Liver (tissue), 3 donors: ENCODE results near the gene WSCD2.

ENCODE experiments used
- CTCF ChIP-seq: fragments of 150-350 bp; IDR thresholded peaks from 2 replicates; pipeline ENCODE4 v1.5.1; 2017; ENCODE audit warnings: improper control_type of control experiment, low read depth, low read length; ENCODE audit not compliant: missing input control
- EGR1 ChIP-seq, 2 donors: IDR thresholded peaks; 2 replicates each; pipeline ENCODE4 v1.6.1; 2016 to 2018; ENCODE audit warnings: antibody characterized with exemption in 2 of 2, low read depth in 2 of 2
- SP1 ChIP-seq: IDR thresholded peaks from 2 replicates; pipeline ENCODE4 v1.6.1; 2018; ENCODE audit warnings: antibody characterized with exemption, mild to moderate bottlenecking
- TAF1 ChIP-seq: conservative IDR thresholded peaks from 2 replicates; pipeline ENCODE4 v1.6.1; 2016; ENCODE audit warnings: antibody characterized with exemption, mild to moderate bottlenecking
- YY1 ChIP-seq: IDR thresholded peaks from 2 replicates; pipeline ENCODE4 v1.6.1; 2016; ENCODE audit warnings: antibody characterized with exemption, mild to moderate bottlenecking
- TF ChIP-seq, protein P1 (sequence below): IDR thresholded peaks from 2 replicates; pipeline ENCODE4 v1.6.1; 2016; ENCODE audit warnings: antibody characterized with exemption, mild to moderate bottlenecking
- TF ChIP-seq, protein P2 (sequence below): IDR thresholded peaks from 2 replicates; pipeline ENCODE4 v1.6.1; 2016; ENCODE audit warnings: antibody characterized with exemption
- donor health status: healthy.
- donor health status: healthy.

DNA sequence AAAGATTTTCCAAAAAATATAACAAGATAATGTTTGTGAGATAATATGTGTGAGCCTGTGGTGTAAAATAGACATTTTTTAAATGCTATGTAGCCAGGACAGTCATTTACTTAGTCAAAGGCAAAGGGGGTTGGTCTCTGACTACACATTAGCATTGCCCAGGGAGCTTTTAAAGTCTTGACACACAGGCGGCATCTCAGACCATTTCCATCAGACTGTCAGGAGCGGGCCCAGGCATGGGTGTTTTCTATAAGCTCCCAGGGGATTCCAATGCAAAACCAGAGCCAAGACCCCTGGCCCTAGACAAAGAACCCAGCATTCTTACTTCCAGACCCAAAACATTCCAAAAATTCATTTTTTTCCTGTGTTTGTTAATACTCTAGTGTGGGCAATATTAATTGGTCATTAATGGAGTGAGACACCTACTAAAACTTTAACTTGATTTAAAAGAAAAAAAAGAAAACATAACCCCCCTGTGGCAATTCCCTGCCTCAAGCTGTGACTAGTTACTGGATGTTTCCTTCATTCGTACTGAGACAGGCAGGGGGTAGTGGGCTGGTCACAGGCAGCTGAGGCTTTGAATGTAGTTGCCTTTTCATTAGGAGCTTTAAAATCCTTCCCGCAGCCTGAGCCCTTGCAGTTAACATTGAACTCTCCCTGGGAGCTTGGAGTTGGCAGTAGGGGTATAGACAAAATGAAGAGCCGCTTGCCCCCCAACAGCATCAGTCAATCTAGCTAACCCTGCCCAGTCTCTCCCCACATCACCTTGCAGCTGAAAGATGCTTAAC, 106.3 kb downstream of the WSCD2 start:
- TF ChIP-seq CTCF (no peak), EGR1 (IDR thresholded peaks at IDR 0.05; ENCODE audit: low read depth in 2 of 2) (no peak), SP1 (no peak), TAF1 (no peak), YY1 (no peak)
- TF ChIP-seq, protein P1, sequence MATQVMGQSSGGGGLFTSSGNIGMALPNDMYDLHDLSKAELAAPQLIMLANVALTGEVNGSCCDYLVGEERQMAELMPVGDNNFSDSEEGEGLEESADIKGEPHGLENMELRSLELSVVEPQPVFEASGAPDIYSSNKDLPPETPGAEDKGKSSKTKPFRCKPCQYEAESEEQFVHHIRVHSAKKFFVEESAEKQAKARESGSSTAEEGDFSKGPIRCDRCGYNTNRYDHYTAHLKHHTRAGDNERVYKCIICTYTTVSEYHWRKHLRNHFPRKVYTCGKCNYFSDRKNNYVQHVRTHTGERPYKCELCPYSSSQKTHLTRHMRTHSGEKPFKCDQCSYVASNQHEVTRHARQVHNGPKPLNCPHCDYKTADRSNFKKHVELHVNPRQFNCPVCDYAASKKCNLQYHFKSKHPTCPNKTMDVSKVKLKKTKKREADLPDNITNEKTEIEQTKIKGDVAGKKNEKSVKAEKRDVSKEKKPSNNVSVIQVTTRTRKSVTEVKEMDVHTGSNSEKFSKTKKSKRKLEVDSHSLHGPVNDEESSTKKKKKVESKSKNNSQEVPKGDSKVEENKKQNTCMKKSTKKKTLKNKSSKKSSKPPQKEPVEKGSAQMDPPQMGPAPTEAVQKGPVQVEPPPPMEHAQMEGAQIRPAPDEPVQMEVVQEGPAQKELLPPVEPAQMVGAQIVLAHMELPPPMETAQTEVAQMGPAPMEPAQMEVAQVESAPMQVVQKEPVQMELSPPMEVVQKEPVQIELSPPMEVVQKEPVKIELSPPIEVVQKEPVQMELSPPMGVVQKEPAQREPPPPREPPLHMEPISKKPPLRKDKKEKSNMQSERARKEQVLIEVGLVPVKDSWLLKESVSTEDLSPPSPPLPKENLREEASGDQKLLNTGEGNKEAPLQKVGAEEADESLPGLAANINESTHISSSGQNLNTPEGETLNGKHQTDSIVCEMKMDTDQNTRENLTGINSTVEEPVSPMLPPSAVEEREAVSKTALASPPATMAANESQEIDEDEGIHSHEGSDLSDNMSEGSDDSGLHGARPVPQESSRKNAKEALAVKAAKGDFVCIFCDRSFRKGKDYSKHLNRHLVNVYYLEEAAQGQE = no peak
- TF ChIP-seq, protein P2, sequence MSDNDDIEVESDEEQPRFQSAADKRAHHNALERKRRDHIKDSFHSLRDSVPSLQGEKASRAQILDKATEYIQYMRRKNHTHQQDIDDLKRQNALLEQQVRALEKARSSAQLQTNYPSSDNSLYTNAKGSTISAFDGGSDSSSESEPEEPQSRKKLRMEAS = no peak
